Measurements from ENCODE around the gene RNPEPL1. TPM values are rescaled to one million over a fixed set of nuclear protein-coding genes. Genes with fewer than 3 reads are reported as not detected.

The RNPEPL1 gene
- total and polyA plus RNA-seq, 3 experiments from 2014 or later, result 55.6 to 101 (median 61.1) TPM

DNA sequence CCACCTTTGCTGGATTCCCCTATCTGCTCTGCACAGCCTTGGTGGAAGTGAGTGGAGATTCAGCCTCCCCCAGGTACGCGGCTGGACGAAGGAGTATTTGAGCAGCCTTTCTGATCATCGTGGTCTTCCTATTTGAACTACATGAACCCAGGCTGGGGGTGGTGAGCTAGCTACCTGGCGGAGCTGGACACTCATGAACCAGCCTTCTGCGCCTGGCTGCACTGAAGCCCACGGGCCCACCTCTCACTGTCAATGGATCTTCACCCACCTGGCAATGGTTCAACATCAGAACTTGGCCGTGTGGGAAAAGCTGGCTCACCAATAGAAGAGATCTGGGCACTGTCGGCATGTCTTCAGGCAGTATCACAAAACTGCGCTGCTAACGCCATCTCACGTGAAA, 45.9 kb upstream of the RNPEPL1 start:
- Mint-ChIP-seq H3K9me3 (peaks cover 0 to 4% (median 0%) of the 10 kb centered on the region in 5 donors), H3K4me1 (peaks cover 6 to 11% (median 6%) of the 10 kb centered on the region in 3 donors), H3K36me3 (peaks cover 19 to 57% (median 41%) of the 10 kb centered on the region in 3 donors), H3K4me3 (no peak overlapping the region), H3K27me3 (no peaks in the 10 kb centered on the region), H3K27ac (no peak overlapping the region)
- no peaks in the 10 kb centered on the region for H3K27me3 ChIP-seq (ENCODE audit: insufficient read depth, low read length, poor library complexity, severe bottlenecking)
- H3K36me3 ChIP-seq (ENCODE audit: insufficient read depth, low read length), result no peaks in the 10 kb centered on the region
- DNase-seq, result no peak
- H3K27ac ChIP-seq (ENCODE audit: low read depth, low read length), result no peak overlapping the region
- no peak overlapping the region for H3K4me3 ChIP-seq (ENCODE audit: low read length)
- ChIA-PET CTCF (interaction anchor here (1.0 kb wide), 1 partner anchor 43 kb away, joined by 3 read pairs; no protein-coding TSS in a partner anchor), POLR2A (no interaction called here)
- no peaks in the 10 kb centered on the region for H3K9me3 ChIP-seq (ENCODE audit: low read length)
- H3K4me1 ChIP-seq (ENCODE audit: insufficient read depth, low read length), result no peaks in the 10 kb centered on the region

GRCh38 chr2:240523451-240524281, 44.6 kb upstream of the RNPEPL1 start:
- ChIA-PET CTCF (interaction anchor here (0.8 to 1.8 kb wide), 3 partner anchors 10 to 42 kb away, joined by 3 to 11 read pairs (median 3); no protein-coding TSS in a partner anchor), POLR2A (no interaction called here)
- no peaks in the 10 kb centered on the region for H3K27me3 ChIP-seq (ENCODE audit: insufficient read depth, low read length, poor library complexity, severe bottlenecking)
- H3K27me3 Mint-ChIP-seq, result no peaks in the 10 kb centered on the region
- no peak overlapping the region for H3K27ac ChIP-seq (ENCODE audit: low read depth, low read length)
- H3K4me3 ChIP-seq (ENCODE audit: low read length), result no peak overlapping the region
- H3K4me3 Mint-ChIP-seq, result no peak overlapping the region
- no peak overlapping the region for H3K27ac Mint-ChIP-seq
- H3K9me3 ChIP-seq (ENCODE audit: low read length), result no peaks in the 10 kb centered on the region
- DNase-seq, result no peak
- no peaks in the 10 kb centered on the region for H3K4me1 ChIP-seq (ENCODE audit: insufficient read depth, low read length)
- no peaks in the 10 kb centered on the region for H3K36me3 ChIP-seq (ENCODE audit: insufficient read depth, low read length)
- peaks cover 0 to 4% (median 0%) of the 10 kb centered on the region in 5 donors for H3K9me3 Mint-ChIP-seq
- H3K4me1 Mint-ChIP-seq, result peaks cover 6 to 11% (median 6%) of the 10 kb centered on the region in 3 donors
- peaks cover 15 to 65% (median 41%) of the 10 kb centered on the region in 3 donors for H3K36me3 Mint-ChIP-seq

DNA sequence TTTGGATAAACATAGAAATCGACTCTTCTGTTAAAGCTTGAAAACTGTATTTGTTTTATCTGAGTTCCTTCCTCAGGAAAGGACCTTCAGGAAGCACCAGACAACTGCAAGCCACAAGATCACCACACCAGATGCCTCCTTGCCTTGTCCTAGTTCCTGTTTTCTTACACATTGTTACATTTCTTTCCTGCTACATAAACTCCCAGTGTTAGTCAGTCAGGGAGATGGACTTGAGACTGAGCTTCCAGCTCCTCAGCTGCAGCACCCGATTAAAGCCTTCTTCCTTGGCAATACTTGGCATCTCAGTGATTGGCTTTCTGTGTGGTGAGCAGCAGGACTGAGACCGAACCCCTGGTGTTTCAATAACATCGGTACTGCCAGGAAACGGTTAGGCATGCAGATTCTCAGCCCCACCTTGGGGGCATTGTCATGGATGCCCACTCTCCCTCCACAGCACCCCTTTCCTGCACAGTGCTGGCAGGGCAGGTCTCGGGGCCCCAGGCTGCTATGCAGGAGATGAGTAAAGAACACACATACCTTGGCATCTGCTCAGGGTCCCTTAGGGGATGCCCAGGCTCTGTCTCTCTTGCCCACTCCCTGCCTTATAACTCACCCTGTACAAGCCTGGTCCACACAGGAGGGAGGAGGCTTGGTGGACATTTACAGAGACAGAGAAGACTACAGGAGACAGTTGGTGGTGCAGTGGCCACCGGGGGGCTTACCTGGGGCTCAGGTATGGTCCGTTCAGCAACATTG, 43.1 kb upstream of the RNPEPL1 start:
- H3K27me3 Mint-ChIP-seq, result no peaks in the 10 kb centered on the region
- H3K4me3 ChIP-seq (ENCODE audit: low read length), result no peak overlapping the region
- H3K36me3 Mint-ChIP-seq, result peaks cover 20 to 74% (median 48%) of the 10 kb centered on the region in 3 donors
- H3K4me1 Mint-ChIP-seq, result peaks cover 6 to 8% (median 6%) of the 10 kb centered on the region in 3 donors
- H3K9me3 Mint-ChIP-seq, result peaks cover 0 to 8% (median 0%) of the 10 kb centered on the region in 5 donors
- H3K4me1 ChIP-seq (ENCODE audit: insufficient read depth, low read length), result no peaks in the 10 kb centered on the region
- POLR2A ChIA-PET, result no interaction called here
- no peak for DNase-seq
- H3K4me3 Mint-ChIP-seq, result no peak overlapping the region
- CTCF ChIA-PET, result interaction anchor here (1.8 kb wide), 1 partner anchor 11 kb away, joined by 11 read pairs; no protein-coding TSS in a partner anchor
- no peak overlapping the region for H3K27ac ChIP-seq (ENCODE audit: low read depth, low read length)
- no peak overlapping the region for H3K27ac Mint-ChIP-seq
- no peaks in the 10 kb centered on the region for H3K27me3 ChIP-seq (ENCODE audit: insufficient read depth, low read length, poor library complexity, severe bottlenecking)
- H3K36me3 ChIP-seq (ENCODE audit: insufficient read depth, low read length), result no peaks in the 10 kb centered on the region
- H3K9me3 ChIP-seq (ENCODE audit: low read length), result no peaks in the 10 kb centered on the region

- Histone ChIP-seq H3K9me3 (ENCODE audit: low read length) (no peaks in the 10 kb centered on the region), H3K27me3 (ENCODE audit: insufficient read depth, low read length, poor library complexity, severe bottlenecking) (no peaks in the 10 kb centered on the region), H3K4me1 (ENCODE audit: insufficient read depth, low read length) (no peaks in the 10 kb centered on the region), H3K4me3 (ENCODE audit: low read length) (no peak overlapping the region), H3K27ac (ENCODE audit: low read depth, low read length) (no peak overlapping the region), H3K36me3 (ENCODE audit: insufficient read depth, low read length) (no peaks in the 10 kb centered on the region)
- Mint-ChIP-seq H3K27me3 (no peaks in the 10 kb centered on the region), H3K9me3 (peaks cover 0 to 8% (median 0%) of the 10 kb centered on the region in 5 donors), H3K27ac (no peak overlapping the region), H3K4me1 (peaks cover 2 to 4% (median 4%) of the 10 kb centered on the region in 3 donors), H3K36me3 (peaks cover 19 to 78% (median 48%) of the 10 kb centered on the region in 3 donors), H3K4me3 (no peak overlapping the region)
- DNase-seq, result no peak
- CTCF ChIA-PET, result interaction anchor here (0.9 kb wide), 2 partner anchors 12 to 315 kb away, joined by 3 read pairs; no protein-coding TSS in a partner anchor
- POLR2A ChIA-PET, result no interaction called here
These were observed 42.5 kb upstream of the RNPEPL1 start for GRCh38 chr2:240525802-240526201.

GRCh38 chr2:240526521-240526920, 41.8 kb upstream of the RNPEPL1 start:
- Mint-ChIP-seq H3K27me3 (no peaks in the 10 kb centered on the region), H3K27ac (peak overlapping the region in 1 of 8 donors; percentile 15), H3K4me1 (peaks cover 0 to 3% (median 0%) of the 10 kb centered on the region in 3 donors), H3K9me3 (peaks cover 4 to 15% (median 6%) of the 10 kb centered on the region in 5 donors), H3K36me3 (peaks cover 23 to 85% (median 55%) of the 10 kb centered on the region in 3 donors), H3K4me3 (no peak overlapping the region)
- ChIA-PET POLR2A (no interaction called here), CTCF (interaction anchor here (0.9 kb wide), 2 partner anchors 12 to 314 kb away, joined by 3 read pairs; no protein-coding TSS in a partner anchor)
- Histone ChIP-seq H3K4me3 (ENCODE audit: low read length) (no peak overlapping the region), H3K27ac (ENCODE audit: low read depth, low read length) (no peak overlapping the region), H3K36me3 (ENCODE audit: insufficient read depth, low read length) (no peaks in the 10 kb centered on the region), H3K4me1 (ENCODE audit: insufficient read depth, low read length) (no peaks in the 10 kb centered on the region), H3K27me3 (ENCODE audit: insufficient read depth, low read length, poor library complexity, severe bottlenecking) (no peaks in the 10 kb centered on the region), H3K9me3 (ENCODE audit: low read length) (peaks cover 5% of the 10 kb centered on the region)
- DNase-seq, result no peak

GRCh38 chr2:240527153-240527750, 41.0 kb upstream of the RNPEPL1 start:
- Mint-ChIP-seq H3K36me3 (peaks cover 27 to 86% (median 61%) of the 10 kb centered on the region in 3 donors), H3K4me1 (peaks cover 0 to 3% (median 0%) of the 10 kb centered on the region in 3 donors), H3K27ac (peak overlapping the region in 2 of 8 donors; percentile 19 to 32), H3K27me3 (no peaks in the 10 kb centered on the region), H3K4me3 (no peak overlapping the region), H3K9me3 (peaks cover 11 to 22% (median 13%) of the 10 kb centered on the region in 5 donors)
- no peaks in the 10 kb centered on the region for H3K36me3 ChIP-seq (ENCODE audit: insufficient read depth, low read length)
- DNase-seq, result no peak
- ChIA-PET POLR2A (no interaction called here), CTCF (no interaction called here)
- no peak overlapping the region for H3K27ac ChIP-seq (ENCODE audit: low read depth, low read length)
- peaks cover 10% of the 10 kb centered on the region for H3K9me3 ChIP-seq (ENCODE audit: low read length)
- no peaks in the 10 kb centered on the region for H3K4me1 ChIP-seq (ENCODE audit: insufficient read depth, low read length)
- H3K27me3 ChIP-seq (ENCODE audit: insufficient read depth, low read length, poor library complexity, severe bottlenecking), result no peaks in the 10 kb centered on the region
- H3K4me3 ChIP-seq (ENCODE audit: low read length), result no peak overlapping the region

DNA sequence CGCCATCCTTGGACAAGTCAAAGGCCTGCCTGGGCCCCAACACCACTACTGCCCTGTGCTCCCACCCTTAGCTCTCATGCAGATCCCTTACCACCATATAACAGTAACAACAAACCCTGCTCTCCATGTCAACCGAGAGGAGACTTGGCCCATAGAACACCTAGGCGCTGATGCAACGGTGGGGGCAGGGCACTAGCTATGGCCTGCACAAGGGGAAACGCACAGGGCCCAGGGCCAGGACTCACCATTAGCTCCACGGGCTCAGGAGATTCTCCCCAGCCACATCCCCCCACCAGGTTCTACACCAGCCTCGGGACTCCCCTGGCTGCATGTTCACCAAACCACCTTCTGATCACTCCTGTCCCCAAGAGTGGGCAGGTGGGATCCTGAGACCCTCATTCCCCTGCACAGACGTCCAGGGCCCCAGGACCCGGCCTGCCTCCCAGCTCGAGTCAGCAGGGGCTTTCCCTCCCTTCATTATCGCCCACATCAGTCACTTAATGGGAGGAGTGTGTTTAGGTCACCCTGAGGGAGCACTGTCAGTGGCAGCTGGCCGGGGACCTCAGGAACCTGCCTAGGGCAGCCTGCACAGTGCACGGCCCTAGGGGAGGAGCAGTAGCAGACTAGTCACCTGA, 39.8 kb upstream of the RNPEPL1 start:
- no peak for DNase-seq
- no peaks in the 10 kb centered on the region for H3K27me3 Mint-ChIP-seq
- Histone ChIP-seq H3K9me3 (ENCODE audit: low read length) (peaks cover 14% of the 10 kb centered on the region), H3K4me1 (ENCODE audit: insufficient read depth, low read length) (no peaks in the 10 kb centered on the region), H3K36me3 (ENCODE audit: insufficient read depth, low read length) (no peaks in the 10 kb centered on the region), H3K27ac (ENCODE audit: low read depth, low read length) (no peak overlapping the region), H3K27me3 (ENCODE audit: insufficient read depth, low read length, poor library complexity, severe bottlenecking) (no peaks in the 10 kb centered on the region), H3K4me3 (ENCODE audit: low read length) (no peak overlapping the region)
- H3K4me3 Mint-ChIP-seq, result peak overlapping the region in 1 of 7 donors; percentile 18
- peaks cover 23 to 81% (median 63%) of the 10 kb centered on the region in 3 donors for H3K36me3 Mint-ChIP-seq
- peaks cover 13 to 27% (median 22%) of the 10 kb centered on the region in 5 donors for H3K9me3 Mint-ChIP-seq
- POLR2A ChIA-PET, result no interaction called here
- CTCF ChIA-PET, result interaction anchor here (1.9 kb wide), 1 partner anchor 14 kb away, joined by 8 read pairs; no protein-coding TSS in a partner anchor
- H3K27ac Mint-ChIP-seq, result no peak overlapping the region
- peaks cover 0 to 3% (median 0%) of the 10 kb centered on the region in 3 donors for H3K4me1 Mint-ChIP-seq
